Measurements from ENCODE around the gene DCAF12L1. TPM values are rescaled to one million over a fixed set of nuclear protein-coding genes. Genes with fewer than 3 reads are reported as not detected.

DCAF12L1 gene
- not detected in 2 replicates for total RNA-seq

DNA sequence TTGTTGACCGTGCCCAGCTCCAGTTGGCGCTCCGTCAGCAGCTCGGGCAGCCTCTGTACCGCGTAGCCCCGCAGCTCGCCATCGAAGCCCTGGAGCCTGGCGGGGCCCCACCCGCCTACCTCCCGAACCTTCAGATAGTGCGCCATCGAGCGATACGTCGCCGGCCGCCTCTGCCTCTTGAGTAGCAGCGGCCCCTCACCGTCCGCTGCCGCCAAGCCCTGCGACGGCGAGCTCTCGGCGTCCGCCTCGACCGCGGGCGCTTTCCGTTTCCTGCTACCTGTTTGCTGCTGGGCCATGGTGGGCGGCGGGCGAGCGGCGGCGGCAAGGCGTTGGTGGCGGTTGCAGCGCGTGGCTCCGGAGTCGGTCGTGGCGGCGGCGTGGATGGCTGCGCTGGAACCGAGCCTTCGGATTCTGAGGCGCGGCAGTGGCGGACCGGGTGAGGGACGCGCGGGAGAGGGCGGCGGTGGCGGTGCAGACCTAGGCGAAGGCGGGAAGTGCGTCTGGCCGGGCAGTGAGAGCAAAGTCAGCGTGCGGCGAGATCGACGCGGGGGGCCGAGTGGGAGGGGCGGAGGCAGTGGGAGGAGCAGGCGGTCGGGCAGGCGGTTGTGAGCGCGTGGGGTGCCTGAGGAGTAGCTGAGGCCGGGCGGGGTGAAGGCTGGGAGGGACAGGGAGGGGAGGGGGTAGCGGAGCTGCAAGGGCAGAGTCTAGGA is at the start of gene DCAF12L1:
Gene DCAF12L1, minus strand, starts transcription at position 502 of the 710 bp plus-strand sequence. Its CDS starts 206 bp downstream, at position 296.

Small RNAs within 50 kb of the gene (small RNA-seq; reads per million reads assigned to genes)
- gene Z69908.1 (ENCODE audit: low replicate concordance) = not detected
